Measurements from ENCODE around the gene HOXA13. TPM values are rescaled to one million over a fixed set of nuclear protein-coding genes. Genes with fewer than 3 reads are reported as not detected.

The HOXA13 gene
- total RNA-seq, 1 donor from 2014 or later = not detected

DNA sequence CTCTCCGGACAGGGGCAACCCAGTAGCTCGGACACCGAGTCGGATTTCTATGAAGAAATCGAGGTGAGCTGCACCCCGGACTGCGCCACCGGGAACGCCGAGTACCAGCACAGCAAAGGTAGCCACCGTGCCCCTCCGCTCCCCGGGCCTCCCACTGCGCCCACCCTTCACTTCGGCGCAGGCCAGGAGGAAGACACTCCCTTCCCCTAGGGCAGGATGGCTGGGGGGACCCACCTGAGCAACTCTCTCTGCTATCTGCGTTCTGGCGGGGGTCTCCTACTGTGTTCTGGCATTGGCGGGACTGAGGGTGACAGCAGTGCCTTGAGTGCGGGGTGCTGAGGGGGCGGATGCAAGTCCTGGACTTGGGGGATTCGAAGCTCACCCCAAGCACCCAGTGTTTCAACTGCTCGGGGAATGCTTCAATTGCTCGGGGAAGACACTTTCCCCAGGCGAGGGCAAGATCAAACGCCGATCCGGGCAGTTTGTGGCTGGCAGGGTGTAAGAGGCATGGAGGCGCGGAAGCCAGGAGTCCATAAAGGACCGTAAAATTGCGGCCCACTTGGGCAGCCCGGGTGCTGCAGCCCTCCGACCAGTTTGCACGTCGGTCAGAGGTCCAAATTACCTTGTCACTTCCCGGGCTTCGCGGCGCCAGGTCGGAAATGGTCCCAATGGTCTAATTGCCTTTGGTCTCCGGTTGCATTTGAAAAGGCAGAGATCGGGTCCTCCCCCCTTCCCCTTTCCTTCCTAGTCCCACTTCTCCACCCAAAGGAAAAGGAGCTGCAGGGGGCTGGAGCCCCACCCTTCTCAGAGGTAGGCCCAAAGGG is 43.7 kb upstream of the HOXA13 start:
- no peak for DNase-seq (ENCODE audit: low spot score)
- peaks cover 13% of the 10 kb centered on the region for H3K4me1 Mint-ChIP-seq (ENCODE audit: unreplicated experiment)
- H3K27me3 Mint-ChIP-seq (ENCODE audit: unreplicated experiment) = peaks cover 49% of the 10 kb centered on the region
- peak overlapping the region; percentile 68 for H3K4me3 Mint-ChIP-seq (ENCODE audit: unreplicated experiment)
- H3K27ac Mint-ChIP-seq (ENCODE audit: unreplicated experiment) = no peak overlapping the region
- TF ChIP-seq, protein P1, sequence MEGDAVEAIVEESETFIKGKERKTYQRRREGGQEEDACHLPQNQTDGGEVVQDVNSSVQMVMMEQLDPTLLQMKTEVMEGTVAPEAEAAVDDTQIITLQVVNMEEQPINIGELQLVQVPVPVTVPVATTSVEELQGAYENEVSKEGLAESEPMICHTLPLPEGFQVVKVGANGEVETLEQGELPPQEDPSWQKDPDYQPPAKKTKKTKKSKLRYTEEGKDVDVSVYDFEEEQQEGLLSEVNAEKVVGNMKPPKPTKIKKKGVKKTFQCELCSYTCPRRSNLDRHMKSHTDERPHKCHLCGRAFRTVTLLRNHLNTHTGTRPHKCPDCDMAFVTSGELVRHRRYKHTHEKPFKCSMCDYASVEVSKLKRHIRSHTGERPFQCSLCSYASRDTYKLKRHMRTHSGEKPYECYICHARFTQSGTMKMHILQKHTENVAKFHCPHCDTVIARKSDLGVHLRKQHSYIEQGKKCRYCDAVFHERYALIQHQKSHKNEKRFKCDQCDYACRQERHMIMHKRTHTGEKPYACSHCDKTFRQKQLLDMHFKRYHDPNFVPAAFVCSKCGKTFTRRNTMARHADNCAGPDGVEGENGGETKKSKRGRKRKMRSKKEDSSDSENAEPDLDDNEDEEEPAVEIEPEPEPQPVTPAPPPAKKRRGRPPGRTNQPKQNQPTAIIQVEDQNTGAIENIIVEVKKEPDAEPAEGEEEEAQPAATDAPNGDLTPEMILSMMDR (IDR thresholded peaks at IDR 0.05; ENCODE audit: unreplicated experiment) = no peak
- H3K9me3 Mint-ChIP-seq (ENCODE audit: unreplicated experiment) = peaks cover 4% of the 10 kb centered on the region
- peaks cover 3% of the 10 kb centered on the region for H3K36me3 Mint-ChIP-seq (ENCODE audit: low read depth, unreplicated experiment)

GRCh38 chr7:27242555-27243339 is 42.9 kb upstream of the HOXA13 start, which contains the start of gene EVX1:
TSS of gene EVX1 (plus strand) at chr7:27242802. CDS start at chr7:27243031, 229 bp downstream.
- H3K4me1 Mint-ChIP-seq (ENCODE audit: unreplicated experiment) = peaks cover 13% of the 10 kb centered on the region
- TF ChIP-seq, protein P1 (IDR thresholded peaks at IDR 0.05; ENCODE audit: unreplicated experiment) = no peak
- peaks cover 3% of the 10 kb centered on the region for H3K36me3 Mint-ChIP-seq (ENCODE audit: low read depth, unreplicated experiment)
- H3K27me3 Mint-ChIP-seq (ENCODE audit: unreplicated experiment) = peaks cover 54% of the 10 kb centered on the region
- no peak within 1 kb of the TSS for H3K27ac Mint-ChIP-seq (ENCODE audit: unreplicated experiment)
- H3K4me3 Mint-ChIP-seq (ENCODE audit: unreplicated experiment) = peak within 1 kb of the TSS; percentile 68
- no peak for DNase-seq (ENCODE audit: low spot score)
- peaks cover 4% of the 10 kb centered on the region for H3K9me3 Mint-ChIP-seq (ENCODE audit: unreplicated experiment)

GRCh38 chr7:27242154-27242553 is 42.3 kb upstream of the HOXA13 start:
- Mint-ChIP-seq H3K27ac (ENCODE audit: unreplicated experiment) (no peak overlapping the region), H3K4me1 (ENCODE audit: unreplicated experiment) (peaks cover 13% of the 10 kb centered on the region), H3K9me3 (ENCODE audit: unreplicated experiment) (peaks cover 4% of the 10 kb centered on the region), H3K36me3 (ENCODE audit: low read depth, unreplicated experiment) (peaks cover 3% of the 10 kb centered on the region), H3K27me3 (ENCODE audit: unreplicated experiment) (peaks cover 49% of the 10 kb centered on the region), H3K4me3 (ENCODE audit: unreplicated experiment) (no peak overlapping the region)
- no peak for DNase-seq (ENCODE audit: low spot score)
- TF ChIP-seq, protein P1 (IDR thresholded peaks at IDR 0.05; ENCODE audit: unreplicated experiment) = no peak

GRCh38 chr7:27241189-27242056 is 41.5 kb upstream of the HOXA13 start:
- DNase-seq (ENCODE audit: low spot score) = no peak
- H3K27ac Mint-ChIP-seq (ENCODE audit: unreplicated experiment) = no peak overlapping the region
- TF ChIP-seq, protein P1 (IDR thresholded peaks at IDR 0.05; ENCODE audit: unreplicated experiment) = no peak
- H3K27me3 Mint-ChIP-seq (ENCODE audit: unreplicated experiment) = peaks cover 53% of the 10 kb centered on the region
- H3K4me3 Mint-ChIP-seq (ENCODE audit: unreplicated experiment) = no peak overlapping the region
- peaks cover 4% of the 10 kb centered on the region for H3K9me3 Mint-ChIP-seq (ENCODE audit: unreplicated experiment)
- H3K4me1 Mint-ChIP-seq (ENCODE audit: unreplicated experiment) = peaks cover 16% of the 10 kb centered on the region
- H3K36me3 Mint-ChIP-seq (ENCODE audit: low read depth, unreplicated experiment) = peaks cover 3% of the 10 kb centered on the region
